Osteocyte (in vitro differentiated cells): Measurements from ENCODE around the gene INO80C. TPM values are rescaled to one million over a fixed set of nuclear protein-coding genes. Genes with fewer than 3 reads are reported as not detected.

ENCODE experiments used
- DNase-seq: peaks from one replicate; pipeline ENCODE4 v3.0.0; 2021; ENCODE audit warnings: mixed read lengths; ENCODE audit not compliant: unreplicated experiment; ENCODE audit errors: extremely low spot score
- H3K27ac Mint-ChIP-seq: one replicate; pipeline ENCODE4 v1.8.0; 2021; ENCODE audit warnings: mild to moderate bottlenecking, mixed read lengths; ENCODE audit not compliant: unreplicated experiment
- H3K27me3 Mint-ChIP-seq: one replicate; pipeline ENCODE4 v1.8.0; 2021; ENCODE audit warnings: mixed read lengths; ENCODE audit not compliant: unreplicated experiment
- H3K36me3 Mint-ChIP-seq: one replicate; pipeline ENCODE4 v1.8.0; 2021; ENCODE audit warnings: mixed read lengths; ENCODE audit not compliant: unreplicated experiment
- H3K4me1 Mint-ChIP-seq: one replicate; pipeline ENCODE4 v1.8.0; 2021; ENCODE audit warnings: mixed read lengths; ENCODE audit not compliant: unreplicated experiment
- H3K4me3 Mint-ChIP-seq: one replicate; pipeline ENCODE4 v1.8.0; 2021; ENCODE audit warnings: mild to moderate bottlenecking, moderate library complexity, mixed read lengths; ENCODE audit not compliant: unreplicated experiment
- H3K9me3 Mint-ChIP-seq: one replicate; pipeline ENCODE4 v1.8.0; 2021; ENCODE audit warnings: mixed read lengths; ENCODE audit not compliant: unreplicated experiment
- CTCF ChIP-seq: fragments of 200-600 bp; sonication (generic); IDR thresholded peaks from 2 replicates; pipeline ENCODE4 v1.5.0; 2021; ENCODE audit warnings: antibody characterized with exemption, mild to moderate bottlenecking, moderate library complexity
- total RNA-seq: library from RNA; stranded (reverse); gene quantifications from 2 replicates; pipeline ENCODE4 v1.2.1, GENCODE V29; 2021

The INO80C gene
- total RNA-seq, 1 donor from 2014 or later = 30.2 TPM

DNA sequence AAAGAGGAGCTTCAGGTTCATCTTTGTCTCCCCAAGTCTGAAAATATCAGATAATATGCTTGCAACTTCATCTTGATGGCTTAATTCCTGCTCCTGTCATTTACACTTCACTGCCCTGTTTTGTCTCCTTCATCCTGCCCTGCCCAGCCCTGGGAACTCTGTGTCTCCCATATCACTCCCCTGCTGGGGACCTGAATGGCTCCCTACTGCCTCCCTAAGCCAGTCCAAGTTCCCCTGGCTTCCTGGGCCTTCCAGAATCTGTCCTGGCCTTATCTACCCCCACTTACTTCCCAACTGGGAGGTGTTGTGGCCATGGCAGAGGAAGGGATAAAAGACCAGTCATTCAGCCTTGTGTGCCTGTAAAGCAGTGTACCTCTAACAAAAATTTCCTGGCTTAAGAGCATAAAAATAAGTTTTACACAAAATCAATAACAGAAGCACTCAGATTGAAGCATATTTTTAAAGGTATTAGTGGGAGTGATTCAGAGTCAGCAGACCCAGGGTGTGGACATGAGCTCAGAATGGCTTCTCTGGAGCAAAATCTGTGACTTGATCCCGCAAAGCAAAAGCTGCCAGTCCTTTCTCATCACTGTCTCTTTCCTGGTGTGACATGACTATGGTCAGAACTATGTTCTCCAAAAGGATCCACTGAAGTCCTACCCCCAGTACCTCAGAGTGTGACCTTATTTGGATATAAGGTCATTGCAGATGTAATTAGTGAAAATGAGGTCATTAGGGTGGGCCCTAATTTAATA lies 59.1 kb downstream of the INO80C start:
- H3K4me3 Mint-ChIP-seq = no peak overlapping the region
- no peak for TF ChIP-seq CTCF
- H3K9me3 Mint-ChIP-seq = peaks cover 18% of the 10 kb centered on the region
- H3K4me1 Mint-ChIP-seq = peaks cover 59% of the 10 kb centered on the region
- peak overlapping the region; percentile 90 for H3K27ac Mint-ChIP-seq
- no peak for DNase-seq
- H3K36me3 Mint-ChIP-seq = peaks cover 8% of the 10 kb centered on the region
- H3K27me3 Mint-ChIP-seq = no peaks in the 10 kb centered on the region

GRCh38 chr18:35437836-35438235 lies 59.9 kb downstream of the INO80C start:
- Mint-ChIP-seq H3K27me3 (no peaks in the 10 kb centered on the region), H3K4me3 (no peak overlapping the region), H3K27ac (peak overlapping the region; percentile 90), H3K36me3 (peaks cover 8% of the 10 kb centered on the region), H3K4me1 (peaks cover 55% of the 10 kb centered on the region), H3K9me3 (peaks cover 18% of the 10 kb centered on the region)
- TF ChIP-seq CTCF = no peak
- peak; percentile 59 for DNase-seq

- H3K27ac Mint-ChIP-seq = peak overlapping the region; percentile 90
- DNase-seq = no peak
- H3K36me3 Mint-ChIP-seq = peaks cover 8% of the 10 kb centered on the region
- H3K9me3 Mint-ChIP-seq = peaks cover 18% of the 10 kb centered on the region
- no peak overlapping the region for H3K4me3 Mint-ChIP-seq
- peaks cover 53% of the 10 kb centered on the region for H3K4me1 Mint-ChIP-seq
- TF ChIP-seq CTCF = no peak
- no peaks in the 10 kb centered on the region for H3K27me3 Mint-ChIP-seq
These were observed 61.6 kb downstream of the INO80C start for GRCh38 chr18:35436076-35436649.

DNA sequence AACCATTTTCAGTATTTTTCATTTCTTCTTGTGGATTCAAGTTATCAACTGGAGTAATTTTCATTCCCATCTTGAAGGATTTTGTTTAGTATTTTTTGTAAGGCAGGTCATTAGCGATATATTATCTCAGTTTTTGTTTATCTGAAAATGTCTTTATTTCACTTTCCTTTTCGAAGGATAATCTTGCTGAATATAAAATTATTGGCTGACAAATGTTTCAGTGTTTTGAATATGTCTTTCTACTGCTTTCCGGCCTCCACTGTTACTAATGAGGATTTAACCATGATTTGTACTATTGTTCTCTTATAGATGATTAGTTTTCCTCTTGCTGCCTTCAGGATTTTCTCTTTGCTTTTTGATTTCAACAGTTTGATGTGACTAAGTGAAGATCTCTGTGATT lies 62.4 kb downstream of the INO80C start:
- Mint-ChIP-seq H3K4me3 (no peak overlapping the region), H3K27ac (peak overlapping the region; percentile 90)

More for the DNA sequence above, 62.4 kb downstream of the INO80C start:
- peaks cover 18% of the 10 kb centered on the region for H3K9me3 Mint-ChIP-seq
- TF ChIP-seq CTCF = no peak
- DNase-seq = no peak
- no peaks in the 10 kb centered on the region for H3K27me3 Mint-ChIP-seq
- H3K4me1 Mint-ChIP-seq = peaks cover 52% of the 10 kb centered on the region
- H3K36me3 Mint-ChIP-seq = peaks cover 8% of the 10 kb centered on the region
